ENCODE data around the gene ANKRD49.

Gene ANKRD49

DNA sequence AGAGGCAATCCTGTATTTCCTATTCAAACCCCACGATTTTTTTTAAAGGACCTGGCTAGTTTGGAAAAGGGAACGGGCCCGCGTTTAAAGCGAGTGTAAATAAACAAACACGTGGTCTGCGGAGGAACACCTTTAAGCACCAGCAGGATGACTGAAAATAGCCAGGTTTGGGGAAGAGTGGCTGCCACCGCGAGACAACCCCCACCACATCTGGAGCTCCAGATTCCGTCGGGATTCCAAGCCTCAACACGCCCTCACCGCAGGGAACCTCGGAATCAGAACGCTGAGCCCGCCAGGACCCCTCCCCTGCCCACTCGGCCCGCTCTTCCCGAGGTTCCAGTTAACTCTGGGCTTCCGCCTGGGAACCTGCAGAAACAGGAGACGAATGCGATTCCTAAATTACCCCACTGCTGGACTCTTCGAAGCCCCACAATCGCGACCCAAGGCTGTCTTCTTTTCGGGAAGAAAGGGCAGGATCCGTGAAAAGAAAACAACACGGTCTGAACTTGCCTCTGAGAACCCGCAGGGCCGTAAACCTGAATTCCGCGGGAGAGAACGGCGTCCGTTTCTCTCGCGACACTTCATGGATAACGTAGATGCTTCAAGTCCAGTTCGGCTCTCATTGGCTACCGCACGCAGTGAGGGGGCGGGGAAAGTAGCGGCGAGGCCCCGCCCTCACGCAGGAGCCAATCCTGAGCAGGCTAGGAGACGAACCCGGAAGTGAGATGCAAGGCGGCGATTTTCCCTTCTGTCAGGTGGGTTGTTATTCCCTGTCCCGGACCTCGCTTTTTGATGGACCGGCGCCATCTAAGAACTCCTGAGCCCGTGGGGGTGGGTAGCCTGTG is at the start of gene ANKRD49, which contains the start of gene MRE11:
ANKRD49 (plus strand) TSS at position 704 of the 845 bp plus-strand sequence. CDS start 2,710 bp downstream, outside the sequence.
MRE11 (minus strand) TSS at position 564 of the 845 bp plus-strand sequence. CDS start 1,043 bp downstream, outside the sequence.
- peak within 1 kb of the TSS; percentile 50 for H3K27ac ChIP-seq
- peak; percentile 94 for DNase-seq (ENCODE audit: low read depth, low spot score)

GRCh38 chr11:94445641-94446040 is 48.1 kb upstream of the ANKRD49 start:
- DNase-seq (ENCODE audit: low read depth, low spot score): no peak
- no peak overlapping the region for H3K27ac ChIP-seq

DNA sequence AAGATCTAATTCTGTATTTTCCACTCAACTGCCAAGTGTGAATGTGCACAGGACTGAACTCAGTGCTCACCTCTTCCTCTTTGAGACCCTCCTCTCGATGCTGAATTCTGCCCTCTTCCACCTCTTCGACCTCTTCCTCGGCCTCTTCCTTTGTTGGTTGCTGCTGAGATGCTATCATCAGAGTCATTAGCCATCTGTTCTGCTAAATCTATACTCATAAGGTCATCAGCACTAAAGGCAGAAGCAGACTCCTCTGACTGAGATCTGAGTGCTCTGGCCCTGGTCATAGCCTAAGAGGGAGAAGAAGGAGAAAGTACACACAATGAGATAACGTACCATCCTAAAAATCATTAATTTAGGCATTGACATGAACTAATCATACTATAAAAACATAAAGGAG is 46.6 kb upstream of the ANKRD49 start:
- H3K27ac ChIP-seq: no peak overlapping the region
- DNase-seq (ENCODE audit: low read depth, low spot score): no peak

GRCh38 chr11:94449029-94449428 is 44.8 kb upstream of the ANKRD49 start:
- no peak for DNase-seq (ENCODE audit: low read depth, low spot score)
- peak overlapping the region; percentile 49 for H3K27ac ChIP-seq

DNA sequence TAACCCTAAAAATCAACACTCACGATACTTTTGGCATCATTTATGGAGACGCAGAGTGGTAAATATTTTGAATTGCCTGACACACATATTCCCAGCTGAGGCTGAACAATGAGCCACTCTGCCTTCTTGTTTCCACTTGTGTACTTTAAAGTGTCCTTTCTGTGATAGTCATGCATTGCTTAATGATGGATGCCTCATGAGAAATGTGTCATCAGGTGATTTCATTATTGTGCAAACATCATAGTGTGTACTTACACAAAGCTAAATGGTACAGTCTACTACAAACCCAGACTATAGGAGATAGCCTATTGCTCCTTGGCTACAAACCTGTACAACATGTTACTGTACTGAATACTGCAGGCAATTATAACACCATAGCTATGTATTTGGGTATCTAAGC is 44.3 kb upstream of the ANKRD49 start:
- DNase-seq (ENCODE audit: low read depth, low spot score): peak; percentile 97
- H3K27ac ChIP-seq: peak overlapping the region; percentile 49

DNA sequence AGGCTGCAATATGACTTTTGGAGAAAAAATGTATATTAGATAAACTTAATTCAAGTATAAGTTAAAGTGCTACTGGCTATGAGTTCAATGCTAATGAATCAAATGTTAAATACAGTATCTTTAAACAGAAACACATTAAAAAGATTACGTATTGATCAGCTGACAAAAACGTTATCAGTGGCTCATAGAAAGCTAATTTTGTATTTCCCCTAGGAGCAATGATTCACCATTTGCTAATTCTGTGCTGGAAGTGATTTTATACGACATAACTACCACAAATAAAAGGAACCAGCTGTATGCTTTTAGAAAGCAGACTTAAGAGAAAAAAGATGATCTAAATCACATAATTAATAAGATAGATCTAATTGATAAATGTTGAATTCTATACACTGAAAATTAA is 43.7 kb upstream of the ANKRD49 start:
- DNase-seq (ENCODE audit: low read depth, low spot score): no peak
- peak overlapping the region; percentile 49 for H3K27ac ChIP-seq

DNA sequence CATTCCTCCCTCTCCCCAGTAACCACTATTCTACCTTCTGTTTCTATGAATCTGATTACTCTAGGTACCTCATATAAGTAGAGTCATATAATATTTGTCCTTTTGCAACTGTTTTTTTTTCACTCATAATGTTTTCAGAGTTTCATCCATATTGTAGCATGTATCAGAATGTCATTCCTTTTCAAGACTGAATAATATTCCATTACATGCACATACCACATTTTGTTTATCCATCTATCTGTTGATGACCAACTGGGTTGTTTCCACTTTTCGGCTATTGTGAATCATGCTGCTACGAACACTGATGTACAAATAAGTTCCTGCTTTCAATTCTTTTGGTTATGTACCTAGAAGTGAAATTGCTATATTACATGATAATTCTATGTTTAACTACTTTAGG is 40.8 kb upstream of the ANKRD49 start:
- DNase-seq (ENCODE audit: low read depth, low spot score): no peak

DNA sequence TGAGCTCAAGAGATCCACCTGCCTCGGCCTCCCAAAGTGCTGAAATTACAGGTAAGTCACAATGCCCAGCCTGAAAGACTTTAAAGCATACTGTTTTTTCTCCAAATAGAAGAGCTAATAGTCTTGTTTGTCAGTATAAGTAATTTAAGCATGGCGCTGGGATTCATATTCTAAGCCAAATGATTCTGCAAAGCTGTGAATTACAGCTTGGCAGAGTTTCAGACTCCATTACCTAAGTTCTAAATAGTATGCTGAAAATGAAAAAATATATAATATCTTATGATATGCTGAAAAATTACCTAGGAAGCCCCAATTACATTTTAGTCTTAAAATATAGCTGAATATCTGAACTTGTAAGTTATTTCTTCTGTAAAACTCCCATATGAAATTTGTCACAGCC is 39.5 kb upstream of the ANKRD49 start:
- no peak for DNase-seq (ENCODE audit: low read depth, low spot score)
- no peak overlapping the region for H3K27ac ChIP-seq

More for the DNA sequence above, 40.8 kb upstream of the ANKRD49 start:
- H3K27ac ChIP-seq: no peak overlapping the region

DNA sequence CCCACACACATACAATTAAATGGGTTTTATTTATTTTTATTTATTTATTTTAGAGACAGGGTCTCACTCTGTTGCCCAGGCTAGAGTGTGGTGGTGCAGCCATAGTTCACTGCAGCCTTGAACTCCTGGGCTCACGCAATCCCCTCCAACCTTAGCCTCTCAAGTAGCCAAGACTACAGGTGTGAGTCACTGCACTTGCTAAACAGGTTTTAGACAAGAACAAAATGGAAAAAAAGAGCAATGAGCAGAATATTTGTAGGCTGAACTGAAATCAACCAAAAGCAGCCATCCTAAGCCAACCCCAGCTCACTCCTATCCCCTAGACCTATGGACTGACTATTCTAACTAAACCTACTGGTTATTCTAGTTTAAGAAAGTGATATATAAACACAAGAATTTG is 37.9 kb upstream of the ANKRD49 start:
- peak; percentile 24 for DNase-seq (ENCODE audit: low read depth, low spot score)
- no peak overlapping the region for H3K27ac ChIP-seq

DNA sequence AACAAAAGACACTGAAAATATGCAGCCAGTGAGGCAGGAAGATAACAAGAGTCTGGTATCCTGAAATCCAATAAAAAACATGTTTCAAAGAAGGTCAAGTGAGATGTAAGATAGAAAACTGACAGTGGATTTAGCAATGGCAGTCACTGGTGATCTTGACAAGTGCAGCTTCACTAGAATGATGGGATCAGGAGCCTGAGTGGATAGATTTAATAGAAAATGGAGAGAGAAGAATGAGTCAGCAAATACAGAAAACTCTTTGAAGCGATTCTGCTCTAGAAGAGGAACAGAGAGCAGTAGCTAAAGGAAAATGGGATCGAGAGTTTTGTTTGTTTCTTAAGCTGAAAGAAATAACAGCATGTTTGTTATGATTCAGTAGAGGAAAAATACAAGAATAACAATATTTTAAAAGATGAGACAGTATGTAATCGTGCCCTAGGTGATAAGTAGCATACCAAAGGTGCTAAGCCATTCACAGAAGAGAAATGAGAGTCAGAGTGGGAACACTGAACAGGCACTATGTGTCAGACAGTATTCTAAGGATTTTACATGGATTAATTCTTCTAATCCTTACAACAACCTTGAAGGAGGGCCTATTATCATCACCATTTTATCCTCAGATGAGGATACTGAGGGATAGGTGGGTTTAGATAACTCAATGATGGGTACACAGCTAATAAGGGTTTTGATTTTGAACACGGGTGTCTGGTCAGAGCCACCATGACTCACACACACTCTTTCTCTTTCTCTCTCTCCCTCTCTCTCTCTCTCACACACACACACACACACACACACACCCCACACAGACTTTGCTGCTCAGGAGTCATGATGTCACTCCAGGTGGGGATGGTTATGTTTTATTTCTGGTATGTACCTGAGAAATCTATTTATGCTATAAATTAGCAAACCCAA is 36.4 kb upstream of the ANKRD49 start:
- peak; percentile 26 for DNase-seq (ENCODE audit: low read depth, low spot score)
- peak overlapping the region; percentile 8 for H3K27ac ChIP-seq

- H3K27ac ChIP-seq: no peak overlapping the region
- DNase-seq (ENCODE audit: low read depth, low spot score): no peak
Observed at GRCh38 chr11:94459576-94459975, 34.2 kb upstream of the ANKRD49 start.

GRCh38 chr11:94469416-94469815 is 24.4 kb upstream of the ANKRD49 start:
- no peak for DNase-seq (ENCODE audit: low read depth, low spot score)
- H3K27ac ChIP-seq: no peak overlapping the region

GRCh38 chr11:94472916-94473799 is 20.6 kb upstream of the ANKRD49 start:
- no peak for DNase-seq (ENCODE audit: low read depth, low spot score)
- H3K27ac ChIP-seq: no peak overlapping the region

DNA sequence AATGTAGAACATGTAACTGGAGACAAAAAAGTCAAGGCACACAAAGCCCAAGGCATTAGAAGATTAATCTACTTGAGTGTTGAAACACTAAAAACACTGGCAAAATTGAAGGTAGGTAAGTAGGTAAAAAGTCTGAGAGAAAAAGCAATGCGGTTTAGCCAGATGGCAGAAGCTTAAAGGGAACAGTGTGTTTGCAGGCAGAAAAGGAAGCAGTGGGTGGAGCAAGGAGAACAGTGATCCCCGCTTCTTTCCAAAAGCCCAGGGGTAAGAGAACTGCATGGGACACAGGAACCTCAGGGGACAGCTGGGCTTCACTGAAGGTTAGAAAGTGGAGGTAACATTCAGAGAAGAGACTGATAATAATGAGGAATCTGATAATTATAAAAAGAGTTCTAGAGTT is 16.2 kb upstream of the ANKRD49 start:
- DNase-seq (ENCODE audit: low read depth, low spot score): no peak
- H3K27ac ChIP-seq: no peak overlapping the region

GRCh38 chr11:94481342-94481741 is 12.4 kb upstream of the ANKRD49 start:
- DNase-seq (ENCODE audit: low read depth, low spot score): no peak

GRCh38 chr11:94486068-94486467 is 7.7 kb upstream of the ANKRD49 start:
- H3K27ac ChIP-seq: no peak overlapping the region
- DNase-seq (ENCODE audit: low read depth, low spot score): no peak

More at GRCh38 chr11:94481342-94481741, 12.4 kb upstream of the ANKRD49 start:
- H3K27ac ChIP-seq: no peak overlapping the region

- DNase-seq (ENCODE audit: low read depth, low spot score): no peak
Observed at GRCh38 chr11:94494126-94494680, 419 bp downstream of the ANKRD49 start.

GRCh38 chr11:94500181-94500580 is 6.4 kb downstream of the ANKRD49 start:
- DNase-seq (ENCODE audit: low read depth, low spot score): no peak
- no peak overlapping the region for H3K27ac ChIP-seq

More at GRCh38 chr11:94494126-94494680, 419 bp downstream of the ANKRD49 start:
- H3K27ac ChIP-seq: peak overlapping the region; percentile 50

DNA sequence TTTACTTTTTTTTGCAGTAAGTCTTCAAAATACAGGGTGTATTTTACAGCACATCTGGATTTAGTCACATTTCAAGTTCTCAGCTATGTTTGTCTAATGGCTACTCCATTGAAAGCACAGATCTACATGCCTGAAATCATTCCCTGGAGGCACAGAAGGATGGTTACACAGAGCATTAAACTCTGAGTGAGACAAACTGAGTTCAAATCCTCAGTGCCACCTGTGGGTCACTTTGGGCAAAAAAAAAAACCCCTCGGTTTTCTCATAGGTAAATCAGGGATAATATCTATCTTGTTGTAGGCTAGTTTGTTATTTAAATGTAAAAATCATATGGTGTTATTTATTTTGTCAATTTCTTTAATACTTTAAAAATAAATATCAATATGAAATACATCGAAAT is 7.7 kb downstream of the ANKRD49 start:
- no peak for DNase-seq (ENCODE audit: low read depth, low spot score)
- no peak overlapping the region for H3K27ac ChIP-seq

All from epithelial cell of prostate (primary cell).